OCI-LY3 (cell line): ENCODE data around the gene ZRANB1.

Experiments used
- H2AFZ ChIP-seq: fragments of 200-600, 300-600 bp; shearing (Covaris generic); 2 replicates; pipeline ENCODE4 v1.6.0; 2014; ENCODE audit warnings: antibody characterized with exemption, low read depth, low read length
- H3K27ac ChIP-seq: fragments of 200-600, 300-600 bp; sonication (generic); 2 replicates; pipeline ENCODE4 v1.5.1; 2014; ENCODE audit warnings: mild to moderate bottlenecking, low read length, moderate library complexity, mixed read lengths
- H3K27me3 ChIP-seq: fragments of 200-600, 300-600 bp; sonication (generic); 2 replicates; pipeline ENCODE4 v1.6.1; 2014; ENCODE audit warnings: low read depth, low read length, mixed read lengths
- H3K36me3 ChIP-seq: fragments of 200-600, 300-600 bp; sonication (generic); replicated peaks from 2 replicates; pipeline ENCODE3; 2014; ENCODE audit warnings: low read depth, low read length, mixed read lengths
- H3K4me1 ChIP-seq: fragments of 300-600, 200-600 bp; sonication (generic); 2 replicates; pipeline ENCODE4 v1.6.1; 2014; ENCODE audit warnings: low read length, mixed read lengths
- H3K4me2 ChIP-seq: fragments of 200-600, 300-600 bp; sonication (generic); 2 replicates; pipeline ENCODE4 v1.6.1; 2014; ENCODE audit warnings: low read length, mixed read lengths
- H3K4me3 ChIP-seq: fragments of 300-600, 200-600 bp; sonication (generic); 2 replicates; pipeline ENCODE4 v1.5.1; 2014; ENCODE audit warnings: antibody characterized with exemption, mild to moderate bottlenecking, low read length, moderate library complexity
- H3K79me2 ChIP-seq: fragments of 300-600, 200-600 bp; shearing (Covaris generic); 2 replicates; pipeline ENCODE4 v1.6.1; 2014; ENCODE audit warnings: mild to moderate bottlenecking, low read length, mixed read lengths
- H3K9ac ChIP-seq: fragments of 300-600, 200-600 bp; shearing (Covaris generic); 2 replicates; pipeline ENCODE4 v1.6.0; 2014; ENCODE audit warnings: mild to moderate bottlenecking, low read length, moderate library complexity
- H3K9me3 ChIP-seq: fragments of 200-600, 300-600 bp; shearing (Covaris generic); 2 replicates; pipeline ENCODE4 v1.6.1; 2014; ENCODE audit warnings: low read length, mixed read lengths; ENCODE audit not compliant: insufficient read depth
- H4K20me1 ChIP-seq: fragments of 200-600, 300-600 bp; sonication (generic); 2 replicates; pipeline ENCODE4 v1.6.1; 2016; ENCODE audit warnings: low read length, mixed read lengths; ENCODE audit not compliant: insufficient read depth
- CTCF ChIP-seq: fragments of 200-600, 300-600 bp; sonication (generic); IDR thresholded peaks from 2 replicates; pipeline ENCODE4 v1.5.1; 2014; ENCODE audit warnings: antibody characterized with exemption, low read length, low read depth
- EZH2phosphoT487 ChIP-seq: fragments of 200-600 bp; shearing (Covaris generic); IDR thresholded peaks from 2 replicates; pipeline ENCODE4 v1.6.1; 2018; ENCODE audit warnings: antibody characterized with exemption, mixed run types, low read depth

Gene ZRANB1

GRCh38 chr10:125003146-125003900 lies 61.4 kb downstream of the ZRANB1 start:
- no peak overlapping the region for H3K27ac ChIP-seq
- H3K4me3 ChIP-seq: no peak overlapping the region
- H3K27me3 ChIP-seq: no peaks in the 10 kb centered on the region
- no peak overlapping the region for H3K9ac ChIP-seq
- no peaks in the 10 kb centered on the region for H3K9me3 ChIP-seq
- no peak overlapping the region for H3K4me2 ChIP-seq
- no peak for TF ChIP-seq EZH2phosphoT487
- TF ChIP-seq CTCF: no peak
- no peak overlapping the region for H2AFZ ChIP-seq
- no peaks in the 10 kb centered on the region for H3K4me1 ChIP-seq
- H4K20me1 ChIP-seq: no peaks in the 10 kb centered on the region
- H3K36me3 ChIP-seq: no peaks in the 10 kb centered on the region
- H3K79me2 ChIP-seq: no peaks in the 10 kb centered on the region

GRCh38 chr10:125003901-125004467 lies 62.1 kb downstream of the ZRANB1 start:
- Histone ChIP-seq H2AFZ (no peak overlapping the region), H3K9ac (no peak overlapping the region), H3K4me3 (no peak overlapping the region), H3K27ac (no peak overlapping the region), H3K4me1 (no peaks in the 10 kb centered on the region), H3K36me3 (no peaks in the 10 kb centered on the region), H3K27me3 (no peaks in the 10 kb centered on the region), H4K20me1 (no peaks in the 10 kb centered on the region), H3K79me2 (no peaks in the 10 kb centered on the region), H3K4me2 (no peak overlapping the region), H3K9me3 (no peaks in the 10 kb centered on the region)
- TF ChIP-seq EZH2phosphoT487: no peak
- no peak for TF ChIP-seq CTCF

- Histone ChIP-seq H3K36me3 (no peaks in the 10 kb centered on the region), H3K4me2 (no peak overlapping the region), H3K9ac (no peak overlapping the region), H3K9me3 (no peaks in the 10 kb centered on the region), H3K4me3 (no peak overlapping the region), H3K79me2 (no peaks in the 10 kb centered on the region), H3K27ac (no peak overlapping the region), H4K20me1 (no peaks in the 10 kb centered on the region), H2AFZ (no peak overlapping the region), H3K27me3 (no peaks in the 10 kb centered on the region), H3K4me1 (no peaks in the 10 kb centered on the region)
- TF ChIP-seq EZH2phosphoT487: no peak
- TF ChIP-seq CTCF: no peak
Measured at GRCh38 chr10:125004571-125005311, 62.8 kb downstream of the ZRANB1 start.
